Measurements from ENCODE around the gene TRIM16.
"Not testable (repeated sequence)": the region's sequence is repeated elsewhere in the genome, so short reads cannot be mapped to it uniquely, and the experiment has no call there.

- not testable (repeated sequence) for TF ChIP-seq EZH2 (IDR thresholded peaks at IDR 0.05); POLR2AphosphoS5 (IDR thresholded peaks at IDR 0.05; ENCODE audit: borderline replicate concordance, low read depth, low read length); FOXP2 (optimal IDR thresholded peaks at IDR 0.05; ENCODE audit: control extremely low read depth, extremely low read length, insufficient read depth)
These were observed 20.1 kb upstream of the TRIM16 start for GRCh38 chr17:15704239-15704638.

Data from SK-N-MC (cell line).